ENCODE measurements around the gene ALX1. TPM values are rescaled to one million over a fixed set of nuclear protein-coding genes. Genes with fewer than 3 reads are reported as not detected.

ALX1 gene
- total RNA-seq, 4 donors from 2014 or later, result 0.56 to 2.0 (median 1.7) TPM; not detected in 1

- Histone ChIP-seq H3K27ac (no peak overlapping the region), H3K27me3 (peaks cover 95% of the 10 kb centered on the region), H3K9me3 (no peaks in the 10 kb centered on the region), H3K36me3 (no peaks in the 10 kb centered on the region), H3K4me3 (no peak overlapping the region), H3K4me1 (peaks cover 22% of the 10 kb centered on the region)
- no peak for TF ChIP-seq POLR2A (IDR thresholded peaks at IDR 0.05)
- TF ChIP-seq CTCF (IDR thresholded peaks at IDR 0.05), result no peak
- no peak for TF ChIP-seq POLR2AphosphoS5 (IDR thresholded peaks at IDR 0.05)
- no peak for TF ChIP-seq EP300 (IDR thresholded peaks at IDR 0.05)
- DNase-seq (ENCODE audit: low spot score in 2 of 2), result no peak
- 17% methylated on average over 2 of the region's 2 CpGs for WGBS
These were observed 4.6 kb upstream of the ALX1 start for GRCh38 chr12:85275374-85275773.

- Histone ChIP-seq H3K27me3 (peaks cover 100% of the 10 kb centered on the region), H3K4me3 (no peak overlapping the region), H3K36me3 (no peaks in the 10 kb centered on the region), H3K27ac (no peak overlapping the region), H3K4me1 (peaks cover 31% of the 10 kb centered on the region), H3K9me3 (no peaks in the 10 kb centered on the region)
- TF ChIP-seq POLR2A (IDR thresholded peaks at IDR 0.05), result no peak
- TF ChIP-seq POLR2AphosphoS5 (IDR thresholded peaks at IDR 0.05), result no peak
- TF ChIP-seq CTCF (IDR thresholded peaks at IDR 0.05), result no peak
- no peak for TF ChIP-seq EP300 (IDR thresholded peaks at IDR 0.05)
- 20% methylated on average over 3 of the region's 3 CpGs for WGBS
- DNase-seq (ENCODE audit: low spot score in 2 of 2), result no peak
These were observed 2.8 kb upstream of the ALX1 start for GRCh38 chr12:85277191-85277590.

- peaks cover 100% of the 10 kb centered on the region for H3K27me3 ChIP-seq
- TF ChIP-seq EP300 (IDR thresholded peaks at IDR 0.05), result no peak
- no peak for TF ChIP-seq POLR2A (IDR thresholded peaks at IDR 0.05)
- TF ChIP-seq CTCF (IDR thresholded peaks at IDR 0.05), result no peak
- no peak for TF ChIP-seq POLR2AphosphoS5 (IDR thresholded peaks at IDR 0.05)
These were observed 2.0 kb upstream of the ALX1 start for GRCh38 chr12:85277900-85278597.

GRCh38 chr12:85278598-85279448, 1.2 kb upstream of the ALX1 start:
- 51% methylated on average over 28 of the region's 37 CpGs for WGBS
- H3K36me3 ChIP-seq, result no peaks in the 10 kb centered on the region
- DNase-seq (ENCODE audit: low spot score in 2 of 2), result no peak
- peaks cover 24% of the 10 kb centered on the region for H3K4me1 ChIP-seq
- peak overlapping the region; percentile 56 for H3K4me3 ChIP-seq
- H3K27me3 ChIP-seq, result peaks cover 100% of the 10 kb centered on the region
- no peaks in the 10 kb centered on the region for H3K9me3 ChIP-seq
- TF ChIP-seq CTCF (IDR thresholded peaks at IDR 0.05) (no peak), EP300 (IDR thresholded peaks at IDR 0.05) (no peak), POLR2AphosphoS5 (IDR thresholded peaks at IDR 0.05) (no peak), POLR2A (IDR thresholded peaks at IDR 0.05) (no peak)
- no peak overlapping the region for H3K27ac ChIP-seq

More at GRCh38 chr12:85277900-85278597, 2.0 kb upstream of the ALX1 start:
- Histone ChIP-seq H3K4me1 (peaks cover 31% of the 10 kb centered on the region), H3K36me3 (no peaks in the 10 kb centered on the region), H3K9me3 (no peaks in the 10 kb centered on the region), H3K27ac (no peak overlapping the region), H3K4me3 (no peak overlapping the region)
- DNase-seq (ENCODE audit: low spot score in 2 of 2), result no peak
- WGBS, result 38% methylated on average over 18 of the region's 30 CpGs
